NCI-H146 (cell line): ENCODE measurements around the gene SH3BP5.
A peak's percentile ranks its signal among the peaks of the same experiment; 100 is the strongest.

Experiments used
- DNase-seq: peaks from one replicate; lab custom pipeline; 2025; lab: John Stamatoyannopoulos, UW

SH3BP5 gene

GRCh38 chr3:15347063-15347736 is 14.8 kb upstream of the SH3BP5 start:
- DNase-seq, result no peak

GRCh38 chr3:15346516-15346915 is 14.1 kb upstream of the SH3BP5 start:
- DNase-seq, result no peak

- DNase-seq, result no peak
These were observed 13.3 kb upstream of the SH3BP5 start for GRCh38 chr3:15345608-15346137.

- peak; percentile 77 for DNase-seq
These were observed 12.8 kb upstream of the SH3BP5 start for GRCh38 chr3:15345066-15345607.

- no peak for DNase-seq
These were observed 10.6 kb upstream of the SH3BP5 start for GRCh38 chr3:15342945-15343344.

- no peak for DNase-seq
These were observed 9.9 kb upstream of the SH3BP5 start for GRCh38 chr3:15342246-15342645.

GRCh38 chr3:15341030-15341726 is 8.8 kb upstream of the SH3BP5 start:
- DNase-seq, result no peak

GRCh38 chr3:15339786-15340215 is 7.4 kb upstream of the SH3BP5 start:
- no peak for DNase-seq

GRCh38 chr3:15339001-15339400 is 6.6 kb upstream of the SH3BP5 start:
- DNase-seq, result no peak

- DNase-seq, result no peak
These were observed 5.6 kb upstream of the SH3BP5 start for GRCh38 chr3:15337963-15338362.

- no peak for DNase-seq
These were observed 3.7 kb upstream of the SH3BP5 start for GRCh38 chr3:15336057-15336456.

- no peak for DNase-seq
These were observed 1.5 kb upstream of the SH3BP5 start for GRCh38 chr3:15333956-15334263.

- no peak for DNase-seq
These were observed 941 bp upstream of the SH3BP5 start for GRCh38 chr3:15333099-15333955.

GRCh38 chr3:15331606-15332404 is 581 bp downstream of the SH3BP5 start:
- no peak for DNase-seq

GRCh38 chr3:15331072-15331605 is 1.2 kb downstream of the SH3BP5 start:
- peak; percentile 30 for DNase-seq

- DNase-seq, result peak; percentile 25
These were observed 2.3 kb downstream of the SH3BP5 start for GRCh38 chr3:15330031-15330596.

GRCh38 chr3:15329046-15330005 is 3.1 kb downstream of the SH3BP5 start:
- no peak for DNase-seq

- peak; percentile 83 for DNase-seq
These were observed 4.4 kb downstream of the SH3BP5 start for GRCh38 chr3:15327941-15328340.

GRCh38 chr3:15326673-15327072 is 5.7 kb downstream of the SH3BP5 start:
- DNase-seq, result no peak

GRCh38 chr3:15326037-15326436 is 6.3 kb downstream of the SH3BP5 start:
- no peak for DNase-seq
